Tongue (tissue), 2 donors: ENCODE results near the gene AJAP1. TPM values are rescaled to one million over a fixed set of nuclear protein-coding genes. Genes with fewer than 3 reads are reported as not detected.

Source experiments
- DNase-seq: peaks from one replicate; pipeline ENCODE4 v3.0.0-alpha.2; 2015
- total RNA-seq: library from RNA; depleted of rRNA; stranded (reverse); fragments of >200 nt; gene quantifications from one replicate; pipeline ENCODE4 v1.2.3, GENCODE V29; 2014

AJAP1 gene
- total RNA-seq, 1 donor from 2014 or later: 0.51 TPM

DNA sequence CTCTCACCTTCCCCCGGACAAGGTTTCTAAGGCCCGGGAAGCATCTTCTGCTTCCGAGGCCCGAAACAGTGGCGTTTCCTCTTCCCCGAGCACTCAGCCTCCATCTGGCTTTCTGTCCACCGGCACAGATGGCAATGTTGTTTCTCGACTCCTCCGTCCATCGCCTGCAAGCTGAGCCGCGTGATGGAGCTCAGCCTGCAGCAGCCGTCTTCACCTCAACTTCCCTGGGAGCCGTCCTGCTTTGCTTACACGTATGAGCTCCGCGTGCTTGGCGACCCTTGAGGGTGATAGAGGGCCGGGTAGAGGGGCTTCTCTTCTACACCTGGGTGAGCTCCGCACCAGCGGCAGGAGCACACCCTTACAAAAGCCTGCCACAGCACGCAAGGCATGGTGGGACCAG is 80.4 kb downstream of the AJAP1 start:
- DNase-seq: no peak

DNA sequence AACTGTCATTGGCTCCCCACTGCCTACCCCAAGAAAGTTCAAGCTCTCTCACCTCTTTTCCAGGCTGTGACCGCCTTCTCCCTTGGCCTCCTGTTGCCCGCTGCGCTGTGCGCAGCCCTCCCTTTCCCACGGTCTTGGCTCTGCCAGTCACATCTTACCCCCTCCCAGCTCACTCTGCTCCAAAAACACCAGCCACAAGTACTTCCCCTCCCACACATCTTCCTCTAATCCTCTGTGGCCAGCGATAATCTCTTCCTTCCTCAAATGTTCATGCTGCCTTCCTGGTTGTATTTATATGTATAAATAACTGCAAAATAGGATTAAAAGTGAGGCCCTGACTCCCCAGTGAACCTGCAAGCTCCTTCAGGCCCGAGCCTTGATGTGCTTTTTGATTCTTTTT is 81.8 kb downstream of the AJAP1 start:
- peak; percentile 27 for DNase-seq

- DNase-seq: no peak
Measured at GRCh38 chr1:4741876-4742423, 87.5 kb downstream of the AJAP1 start.

GRCh38 chr1:4743978-4744750 is 89.8 kb downstream of the AJAP1 start:
- DNase-seq: no peak

DNA sequence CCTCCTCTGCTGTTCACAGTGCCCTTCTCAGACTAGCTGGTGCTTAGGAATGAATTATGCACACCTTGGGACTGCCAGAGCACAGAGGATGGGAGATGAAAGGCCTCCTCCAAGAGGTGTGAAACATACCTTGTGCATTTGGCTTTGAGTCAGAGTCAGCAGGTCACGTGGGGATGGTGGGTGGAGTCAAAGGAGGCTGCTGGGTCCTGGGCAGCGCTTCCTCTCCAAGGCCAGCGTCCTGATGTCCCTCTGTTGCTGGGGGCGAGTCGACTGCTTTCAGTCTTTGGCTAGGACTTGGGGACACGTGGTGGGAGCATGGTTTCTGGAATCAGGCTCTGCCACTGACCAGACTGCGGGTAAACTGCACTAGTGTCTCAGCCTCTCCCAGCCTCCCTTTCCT is 91.2 kb downstream of the AJAP1 start:
- DNase-seq: no peak

- no peak for DNase-seq
Measured at GRCh38 chr1:4749406-4749805, 95.0 kb downstream of the AJAP1 start.

DNA sequence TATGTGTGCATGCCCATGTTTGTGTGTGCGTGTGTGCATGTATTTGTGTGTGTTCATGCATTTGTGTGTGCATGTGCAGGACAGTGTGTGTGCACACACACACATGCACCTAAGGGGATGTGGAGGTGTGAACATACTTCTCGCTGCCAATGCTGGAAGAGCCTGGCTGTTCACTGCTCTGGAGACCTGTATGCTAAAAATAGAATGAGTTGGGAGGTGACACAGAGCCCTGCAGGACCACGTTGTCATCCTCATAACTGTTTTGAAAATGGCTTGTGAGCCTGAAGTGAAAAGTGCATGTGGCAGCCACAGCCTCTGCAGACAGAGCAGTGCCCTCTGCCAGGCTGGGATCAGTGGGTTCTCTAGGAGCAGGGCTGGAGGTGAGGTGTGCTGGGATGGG is 95.8 kb downstream of the AJAP1 start:
- DNase-seq: no peak

- no peak for DNase-seq
Measured at GRCh38 chr1:4752059-4752458, 97.7 kb downstream of the AJAP1 start.

DNA sequence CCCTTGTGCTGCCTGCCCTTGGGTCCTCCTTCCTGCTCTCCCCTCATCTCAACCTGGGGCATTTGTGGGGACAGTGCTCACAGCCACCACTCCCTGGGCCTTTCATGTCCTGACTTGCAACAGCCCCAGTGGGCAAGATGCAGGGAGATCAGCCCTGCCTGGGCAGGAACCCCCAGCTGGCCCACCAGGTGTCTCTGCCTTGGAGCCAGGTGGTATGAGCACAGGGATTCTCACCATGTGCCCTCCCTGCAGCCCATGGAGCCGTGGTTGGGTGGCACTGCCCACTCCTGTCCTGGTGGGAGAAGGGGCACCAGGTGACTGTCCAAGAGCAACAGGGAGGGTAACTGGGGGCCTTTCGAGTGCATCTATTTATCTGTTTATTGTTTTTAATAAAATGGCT is 100.4 kb downstream of the AJAP1 start:
- no peak for DNase-seq

GRCh38 chr1:4755301-4755845 is 101.0 kb downstream of the AJAP1 start:
- no peak for DNase-seq

- no peak for DNase-seq
Measured at GRCh38 chr1:4755864-4756504, 101.6 kb downstream of the AJAP1 start.

GRCh38 chr1:4756851-4757580 is 102.6 kb downstream of the AJAP1 start:
- DNase-seq: no peak

- no peak for DNase-seq
Measured at GRCh38 chr1:4759671-4760070, 105.3 kb downstream of the AJAP1 start.

DNA sequence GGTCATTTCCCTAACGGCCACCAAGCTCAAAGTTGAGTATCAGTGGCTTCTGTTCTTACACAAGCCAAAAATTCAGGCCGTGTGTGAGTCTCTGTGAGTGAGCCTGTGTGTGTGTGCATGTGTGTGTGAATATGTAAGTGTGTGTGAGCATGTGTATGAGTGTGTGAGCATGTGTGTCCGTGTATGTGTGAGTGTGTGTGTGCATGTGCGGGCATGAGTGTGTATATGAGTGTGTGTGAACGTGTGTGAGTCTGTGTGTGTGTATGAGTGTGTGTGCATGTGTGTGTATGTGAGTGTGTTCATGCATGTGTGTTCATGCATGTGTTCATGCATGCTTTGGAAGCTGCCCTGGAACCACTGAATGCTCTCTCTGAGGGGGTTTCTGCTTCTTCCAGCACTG is 105.7 kb downstream of the AJAP1 start:
- DNase-seq: no peak

GRCh38 chr1:4761324-4761723 is 106.9 kb downstream of the AJAP1 start:
- DNase-seq: no peak

GRCh38 chr1:4762146-4762545 is 107.7 kb downstream of the AJAP1 start:
- DNase-seq: no peak

- no peak for DNase-seq
Measured at GRCh38 chr1:4767308-4767707, 112.9 kb downstream of the AJAP1 start.

- no peak for DNase-seq
Measured at GRCh38 chr1:4768553-4768952, 114.1 kb downstream of the AJAP1 start.

- no peak for DNase-seq
Measured at GRCh38 chr1:4769516-4770280, 115.3 kb downstream of the AJAP1 start.

GRCh38 chr1:4770713-4771112 is 116.3 kb downstream of the AJAP1 start:
- DNase-seq: no peak

DNA sequence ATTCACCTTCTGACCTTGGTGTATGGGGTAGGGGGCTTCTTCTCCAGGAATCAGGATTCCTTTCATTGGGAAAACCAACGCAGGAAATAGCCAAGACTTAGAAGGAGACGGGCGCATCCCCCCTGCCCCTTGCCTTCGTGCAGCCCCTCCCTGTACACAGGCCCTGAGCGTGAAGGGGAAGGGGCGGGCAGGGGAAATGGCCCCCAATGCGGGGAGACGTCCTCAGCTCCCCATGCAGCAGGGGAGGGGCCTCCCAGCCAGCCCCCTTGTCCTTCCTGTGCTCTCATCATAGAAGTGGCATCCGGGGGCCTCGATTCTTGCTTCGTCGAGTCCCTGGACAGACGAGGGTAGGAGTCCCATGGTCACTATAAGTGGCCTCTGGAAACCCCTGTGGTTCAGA is 116.9 kb downstream of the AJAP1 start:
- DNase-seq: no peak

GRCh38 chr1:4771721-4772120 is 117.3 kb downstream of the AJAP1 start:
- no peak for DNase-seq
